HG03196 (cell line): Measurements from ENCODE around the gene TAS2R38.
"Not testable (repeated sequence)": the region's sequence is repeated elsewhere in the genome, so short reads cannot be mapped to it uniquely, and the experiment has no call there.

Source experiments
- ATAC-seq: cut with Tn5 transposase; IDR thresholded peaks from one replicate; pipeline ENCODE4 v1.9.1; 2021; ENCODE audit not compliant: unreplicated experiment

The TAS2R38 gene

DNA sequence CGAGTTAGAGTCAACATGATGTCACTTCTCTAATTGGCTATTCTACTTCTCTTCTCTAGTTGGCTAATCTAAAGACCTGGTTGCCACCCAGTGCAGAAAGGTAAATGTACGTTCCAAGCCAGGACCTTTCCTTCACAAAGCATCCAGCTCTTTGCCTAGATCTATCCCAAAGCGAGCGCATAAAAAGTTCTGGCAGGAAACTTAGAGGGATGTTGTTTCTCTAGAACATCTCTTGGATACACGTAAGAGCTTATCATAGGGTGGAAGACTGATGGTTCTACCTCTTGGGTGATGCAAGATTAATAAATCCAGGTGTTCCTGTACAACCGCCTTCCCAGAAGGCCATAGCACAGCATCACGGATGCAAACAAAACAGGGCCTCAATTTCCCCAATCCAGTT is at the start of gene TAS2R38:
Gene TAS2R38, minus strand, starts transcription at position 101 of the 400 bp plus-strand sequence. Its CDS starts 84 bp downstream, at position 17.
- ATAC-seq = no peak

DNA sequence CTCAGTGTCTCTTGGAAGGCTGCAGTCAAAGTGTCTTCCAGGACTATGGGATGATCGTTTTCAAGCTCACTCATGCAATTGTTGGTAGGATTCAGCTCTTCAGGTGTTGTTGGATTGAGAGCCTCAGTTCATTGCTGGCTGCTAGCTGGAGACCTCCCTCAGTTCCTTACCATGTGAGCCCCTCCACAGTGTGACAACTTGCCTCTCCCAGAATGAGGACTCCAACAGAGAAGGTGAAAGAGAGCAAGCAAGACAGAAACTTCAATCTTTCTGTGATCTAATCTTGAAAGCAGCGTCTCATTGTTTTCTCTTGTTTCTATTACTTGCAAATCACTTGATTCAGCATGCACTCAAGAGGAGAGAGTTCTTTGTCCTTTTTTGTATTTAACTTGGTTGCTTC is 44.6 kb upstream of the TAS2R38 start:
- ATAC-seq = no peak

DNA sequence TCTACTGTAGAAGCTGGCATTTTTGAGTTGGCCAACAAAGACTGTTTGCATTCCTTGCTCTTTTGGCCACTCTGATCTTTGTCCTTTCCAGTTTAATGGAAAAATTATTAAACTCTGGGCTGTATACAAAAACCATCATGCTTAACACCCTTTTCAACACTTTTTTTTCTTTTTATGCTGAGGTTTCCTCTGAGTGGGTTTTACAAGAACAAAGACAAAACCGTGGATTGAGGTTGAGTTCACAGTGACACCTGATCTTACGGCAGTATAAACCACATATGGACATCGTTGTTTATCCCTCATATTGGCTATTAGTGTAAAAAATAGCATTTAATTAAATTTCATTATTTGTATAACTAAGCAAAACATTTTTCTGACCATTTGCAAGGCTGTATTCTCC is 43.9 kb upstream of the TAS2R38 start:
- no peak for ATAC-seq

DNA sequence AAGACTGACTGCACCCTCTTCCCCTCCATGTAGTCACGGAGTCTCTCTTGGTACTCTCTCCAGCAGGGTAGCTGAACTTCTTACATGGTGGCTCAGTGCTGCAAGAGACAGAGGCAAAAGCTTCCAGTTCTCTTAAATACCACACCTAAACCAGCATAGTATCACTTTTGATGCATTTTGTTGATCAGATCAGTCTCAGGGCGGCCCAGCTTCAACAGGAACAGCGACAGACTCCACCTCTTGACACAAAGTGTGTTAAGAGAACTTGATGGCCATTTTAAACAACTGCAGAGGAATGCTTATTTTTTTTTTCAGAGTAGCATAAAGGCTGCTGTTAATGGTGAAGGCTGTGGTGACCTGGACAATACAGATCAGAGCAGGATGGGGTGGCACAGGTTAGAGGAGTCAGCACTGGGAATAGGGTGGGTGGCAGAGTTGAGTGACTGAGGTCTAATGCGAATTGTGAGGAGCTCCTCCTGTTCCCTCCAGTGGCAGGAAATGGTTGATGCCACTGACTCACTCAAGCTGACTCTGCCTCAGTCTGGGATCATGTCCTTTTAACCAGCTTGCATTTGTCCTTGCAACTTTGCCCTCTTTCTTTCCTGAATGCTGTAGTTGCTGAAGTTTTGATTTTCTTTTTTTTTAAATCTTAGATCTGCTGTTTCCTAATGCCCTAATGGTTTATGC is 39.4 kb upstream of the TAS2R38 start:
- ATAC-seq = no peak

DNA sequence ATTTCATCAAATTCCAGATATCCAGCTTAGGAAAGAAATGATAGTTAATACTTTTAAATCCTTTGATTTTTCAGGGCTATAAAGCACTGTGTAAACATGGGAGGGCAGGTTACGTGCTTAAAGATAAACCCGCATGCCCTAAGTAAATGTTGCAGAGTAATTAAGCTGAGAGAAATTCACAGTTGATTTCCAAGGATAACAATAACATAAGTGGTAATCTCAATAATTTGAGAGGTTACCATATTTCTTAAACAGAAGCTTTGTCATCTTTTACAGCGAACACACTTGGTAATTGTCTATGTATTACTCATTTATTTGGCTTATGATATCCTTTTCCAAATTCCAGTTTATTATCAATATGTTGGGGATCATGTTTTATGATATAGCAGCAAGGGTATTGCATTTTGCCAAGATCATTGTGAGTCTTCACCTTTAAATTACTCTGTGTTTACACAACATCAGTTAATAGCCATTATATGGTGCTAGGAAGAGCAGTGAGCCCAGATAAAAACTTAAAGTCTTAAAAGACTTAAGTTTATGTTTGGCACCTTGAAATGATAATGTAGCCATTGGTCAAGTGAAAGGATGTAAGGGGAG is 37.5 kb upstream of the TAS2R38 start:
- no peak for ATAC-seq

DNA sequence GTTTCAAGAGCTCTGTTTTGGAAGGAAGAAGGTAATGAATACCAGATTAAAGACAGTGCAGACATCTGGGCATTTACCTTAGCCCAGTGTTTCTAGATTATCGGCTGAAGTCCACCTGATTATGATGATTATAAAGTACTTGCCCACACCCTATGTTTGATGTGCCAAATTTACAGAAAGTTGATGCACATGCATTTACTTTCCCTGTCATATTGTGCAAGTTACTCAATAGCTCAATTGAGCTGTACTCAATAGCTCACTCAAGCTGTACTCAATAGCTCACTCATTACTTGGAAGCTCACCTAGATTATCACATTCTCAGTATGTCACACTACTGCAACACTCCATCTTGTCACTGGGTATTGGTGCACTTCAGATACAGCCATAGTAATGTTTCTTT is 35.6 kb upstream of the TAS2R38 start:
- no peak for ATAC-seq

DNA sequence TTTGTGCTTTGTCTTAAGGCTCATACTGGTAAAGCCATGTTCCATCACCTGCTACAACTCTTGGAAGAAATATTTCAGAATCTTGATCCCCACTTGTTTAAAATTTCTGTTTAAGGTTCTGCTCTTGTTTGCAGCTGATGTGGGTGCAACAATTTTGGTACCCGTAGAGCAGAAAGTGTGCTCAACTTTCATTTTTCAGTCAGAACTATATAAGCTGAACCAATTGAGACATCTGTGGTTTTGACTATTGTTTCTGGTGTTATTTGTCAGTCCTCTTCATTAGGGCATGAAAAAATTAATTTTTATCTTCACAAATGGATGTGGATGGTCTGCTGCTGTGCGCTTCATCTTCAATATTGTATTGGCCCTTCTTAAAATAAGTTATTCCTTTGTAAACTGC is 33.0 kb upstream of the TAS2R38 start:
- no peak for ATAC-seq

DNA sequence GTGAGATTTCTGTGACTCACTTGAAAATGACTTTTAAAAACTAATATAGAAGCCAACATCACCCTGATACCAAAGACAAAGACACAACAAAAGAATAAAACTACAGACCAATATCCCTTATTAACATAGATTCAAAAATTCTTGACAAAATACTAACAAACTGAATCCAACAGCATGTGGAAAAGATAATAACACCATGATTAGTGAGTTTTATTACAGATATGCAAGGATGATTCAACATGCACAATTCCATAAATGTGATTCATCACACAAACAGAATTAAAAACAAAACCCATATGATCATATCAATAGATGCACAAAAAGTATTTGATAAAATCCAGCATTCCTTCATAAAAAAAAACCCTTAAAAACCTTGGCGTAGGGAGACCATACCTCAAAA is 28.6 kb upstream of the TAS2R38 start:
- no peak for ATAC-seq

DNA sequence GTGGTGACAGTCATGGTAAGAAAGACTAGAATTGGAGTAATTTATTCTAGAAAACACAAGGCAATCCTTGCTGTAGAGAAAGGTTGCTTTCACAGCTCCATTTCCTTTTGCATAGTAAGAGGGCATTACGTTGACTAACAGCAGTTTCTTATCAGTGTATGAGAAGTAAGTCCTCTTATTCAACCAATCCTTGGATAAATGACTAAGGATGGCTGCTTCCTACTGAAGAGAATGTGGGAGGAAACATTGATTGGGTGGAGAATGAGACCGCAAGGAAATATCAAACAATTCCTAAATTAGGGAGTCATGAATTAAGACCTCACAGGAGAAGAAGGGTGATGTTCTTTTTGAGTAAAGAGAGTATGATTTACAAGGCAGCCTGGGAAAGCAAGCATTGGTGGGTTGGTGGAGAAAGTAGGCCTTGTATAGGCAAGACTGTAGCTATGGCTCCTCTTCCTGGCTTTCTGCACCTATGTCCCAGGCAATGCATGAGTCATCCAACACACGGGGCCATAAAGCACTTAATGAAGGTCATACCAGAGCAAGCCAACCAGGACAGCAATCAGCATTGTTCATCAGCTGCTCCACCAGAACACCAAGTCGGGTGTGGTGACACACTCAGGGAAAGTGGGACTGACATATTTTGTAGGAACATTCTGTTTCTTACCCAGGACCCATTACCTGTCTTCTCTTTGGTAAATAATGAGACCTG is 27.7 kb upstream of the TAS2R38 start:
- no peak for ATAC-seq

DNA sequence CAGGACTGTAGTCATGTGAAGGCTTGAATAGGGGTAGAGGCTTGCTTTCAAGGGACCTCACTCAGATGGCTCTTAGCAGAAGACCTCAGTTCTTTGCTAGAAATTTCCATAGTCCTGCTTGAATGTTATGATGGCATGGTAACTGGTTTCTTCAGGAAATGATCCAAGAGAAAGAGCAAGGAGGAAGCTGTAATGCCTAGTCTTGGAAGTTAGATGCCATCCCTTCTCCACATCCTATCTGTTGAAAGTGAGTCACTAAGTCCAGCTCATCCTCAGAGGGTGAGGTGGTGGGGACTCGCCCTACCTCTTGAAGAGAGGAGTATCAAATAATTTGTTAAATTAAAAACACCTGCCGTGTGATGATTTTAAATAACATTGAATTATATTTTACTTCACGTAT is 26.7 kb upstream of the TAS2R38 start:
- ATAC-seq = no peak

DNA sequence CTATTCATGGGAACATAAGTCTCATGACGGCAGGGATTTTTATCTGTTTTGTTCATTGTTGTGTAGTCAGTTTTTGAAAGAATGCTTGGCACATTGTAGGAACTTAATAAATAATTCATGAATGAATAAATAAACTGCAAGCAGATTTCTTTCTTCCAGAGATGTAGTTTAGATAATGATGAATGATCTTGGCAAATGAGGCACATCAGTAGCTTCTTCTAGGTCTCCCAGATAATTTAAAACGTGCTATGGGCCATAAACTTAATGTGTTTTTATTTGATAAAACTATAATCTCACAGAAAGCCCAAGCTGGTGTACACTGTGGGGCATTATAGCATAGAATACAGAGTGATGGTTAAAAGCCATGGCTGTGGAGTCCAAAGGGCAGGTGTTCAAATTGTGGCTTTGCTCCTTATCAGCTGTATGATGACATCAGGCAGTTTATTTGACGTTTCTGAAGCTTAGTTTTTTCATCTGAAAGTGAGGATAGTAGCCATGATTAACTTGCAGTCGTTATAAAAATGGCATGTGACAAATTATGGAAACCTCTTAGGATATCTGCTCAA is 25.6 kb upstream of the TAS2R38 start:
- no peak for ATAC-seq

DNA sequence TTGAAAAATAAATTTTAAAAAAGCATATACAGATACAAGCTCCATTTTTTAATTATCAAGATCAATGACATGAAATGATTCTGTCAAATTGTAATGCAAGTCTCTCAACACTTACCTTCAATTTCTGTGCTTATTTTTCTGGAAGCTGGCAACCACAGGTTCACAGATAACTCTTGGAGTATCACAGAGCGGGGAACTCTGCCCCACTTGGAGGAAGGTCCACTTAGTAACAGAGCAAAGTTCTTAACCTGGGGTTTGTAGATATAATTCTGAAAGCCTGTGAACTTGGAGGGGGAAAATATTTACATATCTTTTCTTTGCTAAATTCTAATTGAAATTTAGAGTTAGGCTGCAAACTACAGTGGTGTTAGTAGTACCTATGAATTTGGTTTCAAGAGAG is 19.8 kb upstream of the TAS2R38 start:
- no peak for ATAC-seq

DNA sequence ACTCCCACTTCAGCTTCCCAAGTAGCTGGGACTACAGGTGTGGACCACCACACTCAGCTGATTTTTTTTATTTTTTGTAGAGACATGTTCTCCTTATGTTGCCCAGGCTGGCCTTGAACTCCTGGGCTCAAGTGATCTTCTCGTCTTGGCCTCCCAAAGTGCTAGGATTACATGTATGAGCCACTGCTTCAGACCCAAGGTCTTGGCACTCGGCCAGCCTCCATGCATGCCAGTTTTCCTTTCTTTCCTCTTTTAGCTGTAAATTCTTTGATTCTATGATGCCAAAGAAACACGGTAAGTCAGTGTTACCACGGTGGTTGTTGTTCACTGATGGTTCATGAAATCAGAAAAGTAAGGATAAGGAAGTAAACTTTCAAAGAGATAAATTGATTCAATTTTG is 19.1 kb upstream of the TAS2R38 start:
- no peak for ATAC-seq

DNA sequence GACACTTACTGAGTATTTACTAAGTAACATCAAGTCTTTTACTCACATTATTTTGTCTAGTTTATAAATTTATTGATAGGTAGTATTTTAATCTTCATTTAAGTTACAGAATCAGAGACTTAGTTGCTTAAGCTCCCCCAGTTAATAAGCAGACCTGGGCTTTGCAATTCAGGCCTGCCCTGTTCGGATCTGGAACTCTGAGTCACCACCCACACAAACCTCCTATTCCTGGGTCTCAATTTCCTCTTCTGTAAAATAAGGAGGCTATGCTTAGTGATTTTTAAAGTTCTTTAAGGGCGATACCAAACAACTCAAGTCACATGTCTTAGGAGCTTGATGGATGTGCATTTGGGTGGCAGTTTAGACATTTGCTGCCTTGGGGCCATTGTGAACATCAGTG is 18.6 kb upstream of the TAS2R38 start:
- ATAC-seq = no peak

DNA sequence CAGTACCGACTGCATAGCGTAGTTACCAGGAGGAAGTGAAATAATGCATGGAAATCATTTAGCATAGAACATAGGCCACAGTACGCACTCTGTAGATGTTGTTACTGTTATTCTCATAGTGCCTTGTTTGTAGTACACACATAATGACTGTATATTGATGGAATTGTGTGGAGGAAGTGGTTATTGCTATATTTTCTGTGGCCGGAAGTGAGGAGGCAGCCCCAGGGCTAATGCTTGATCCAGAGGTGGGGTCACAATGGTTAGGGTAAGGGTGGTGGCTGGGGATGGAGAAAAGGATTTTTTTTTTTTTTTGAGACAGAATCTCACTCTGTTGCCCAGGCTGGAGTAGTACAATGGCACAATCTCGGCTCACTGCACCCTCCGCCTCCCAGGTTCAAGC is 17.6 kb upstream of the TAS2R38 start:
- no peak for ATAC-seq

DNA sequence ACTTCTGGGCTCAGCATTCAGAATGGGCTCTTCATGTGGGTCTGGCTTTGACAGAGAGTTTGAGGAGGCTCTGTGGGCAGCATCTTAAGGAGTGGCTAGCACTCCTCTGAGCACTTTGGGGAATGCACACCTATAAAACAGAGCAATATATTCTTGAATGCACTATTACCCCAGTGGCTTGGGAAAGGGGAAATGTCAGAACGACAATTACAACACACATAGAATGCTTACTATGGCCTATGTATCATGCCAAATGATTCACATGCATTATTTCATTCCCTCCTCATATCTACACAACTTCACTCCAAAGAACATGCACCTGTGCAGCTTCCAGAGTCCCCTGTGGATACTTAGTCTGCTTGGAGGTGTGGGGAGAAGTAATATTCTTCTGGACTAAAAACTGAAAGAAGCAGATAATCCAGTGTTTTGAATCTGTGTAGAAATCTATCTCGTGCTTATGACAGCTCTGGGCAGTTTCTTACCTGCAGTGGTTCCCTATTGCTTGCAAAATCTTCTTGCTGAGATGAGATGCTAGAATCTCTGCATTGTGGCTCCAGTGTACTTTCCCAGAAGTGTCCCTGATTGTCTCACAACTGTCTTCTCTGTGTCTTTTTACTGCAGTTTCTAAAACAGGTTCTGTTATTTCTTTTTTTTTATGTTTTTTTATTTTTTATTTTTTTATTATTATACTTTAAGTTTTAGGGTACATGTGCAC is 16.6 kb upstream of the TAS2R38 start:
- ATAC-seq = no peak

DNA sequence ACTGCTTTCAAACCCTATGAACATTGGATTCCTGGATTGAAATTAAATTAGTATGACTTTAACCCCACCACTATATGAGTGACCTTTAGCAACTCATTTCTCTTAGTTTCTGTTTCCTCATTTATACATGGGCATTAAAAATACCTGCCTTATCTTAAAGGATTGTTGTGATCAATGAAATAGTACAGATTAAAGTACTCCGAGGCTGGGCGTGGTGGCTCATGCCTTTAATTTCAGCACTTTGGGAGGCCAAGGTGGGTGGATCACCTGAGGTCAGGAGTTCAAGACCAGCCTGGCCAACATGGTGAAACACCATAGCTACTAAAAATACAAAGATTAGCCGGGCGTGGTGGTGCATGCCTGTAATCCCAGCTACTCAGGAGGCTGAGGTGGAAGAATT is 14.2 kb upstream of the TAS2R38 start:
- not testable (repeated sequence) for ATAC-seq

DNA sequence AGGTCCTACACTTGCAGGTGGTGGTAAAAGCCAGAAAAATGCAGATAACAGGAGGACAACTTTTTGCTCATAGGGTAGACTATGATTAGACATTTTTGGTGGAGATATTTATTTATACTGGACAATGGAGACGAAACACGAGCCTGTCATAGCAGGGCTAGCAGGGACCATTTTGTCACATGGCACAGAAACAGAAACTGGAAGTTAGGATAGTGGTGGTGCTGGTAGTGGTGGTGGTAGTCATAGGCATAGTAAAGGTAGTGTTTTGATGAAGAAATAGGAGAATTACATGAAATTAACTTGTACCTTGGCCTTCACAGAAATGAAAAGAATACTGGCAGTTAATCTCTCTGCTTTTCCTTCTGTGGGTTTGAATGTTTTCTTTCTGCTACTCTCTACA is 13.3 kb upstream of the TAS2R38 start:
- ATAC-seq = no peak

DNA sequence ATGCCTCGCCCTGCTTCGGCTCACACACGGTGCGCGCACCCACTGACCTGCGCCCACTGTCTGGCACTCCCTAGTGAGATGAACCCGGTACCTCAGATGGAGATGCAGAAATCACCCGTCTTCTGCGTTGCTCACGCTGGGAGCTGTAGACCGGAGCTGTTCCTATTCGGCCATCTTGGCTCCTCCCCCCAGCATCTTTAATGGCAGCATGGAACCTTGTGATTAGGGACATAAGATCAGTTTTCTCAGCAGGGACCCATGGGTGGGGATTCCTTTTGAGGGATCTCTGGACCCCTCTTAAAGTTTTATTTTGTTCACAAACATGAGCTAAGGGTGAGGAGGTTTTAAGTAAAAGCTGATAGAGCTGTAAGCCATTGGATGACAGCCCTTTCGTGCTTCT is 12.4 kb upstream of the TAS2R38 start:
- ATAC-seq = not testable (repeated sequence)

DNA sequence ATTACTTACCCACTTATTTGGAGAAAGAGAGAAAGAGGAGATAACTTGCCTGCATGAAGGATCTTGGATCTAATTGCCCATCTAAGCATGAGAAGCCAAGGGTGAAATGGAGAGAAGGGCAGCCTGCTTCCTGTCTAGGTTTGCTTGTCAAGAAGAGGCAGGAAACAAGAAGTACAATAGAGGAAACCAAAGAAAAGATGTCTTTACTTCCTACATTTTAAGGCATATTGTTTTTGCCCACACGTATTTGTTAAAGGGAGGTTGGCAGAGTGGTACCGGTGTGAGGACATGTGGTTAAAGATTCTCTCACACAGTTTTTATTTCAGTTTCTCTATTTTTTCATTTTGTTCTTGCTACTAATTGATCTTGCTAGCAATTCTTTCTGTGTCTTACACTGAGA is 6.0 kb upstream of the TAS2R38 start:
- no peak for ATAC-seq

DNA sequence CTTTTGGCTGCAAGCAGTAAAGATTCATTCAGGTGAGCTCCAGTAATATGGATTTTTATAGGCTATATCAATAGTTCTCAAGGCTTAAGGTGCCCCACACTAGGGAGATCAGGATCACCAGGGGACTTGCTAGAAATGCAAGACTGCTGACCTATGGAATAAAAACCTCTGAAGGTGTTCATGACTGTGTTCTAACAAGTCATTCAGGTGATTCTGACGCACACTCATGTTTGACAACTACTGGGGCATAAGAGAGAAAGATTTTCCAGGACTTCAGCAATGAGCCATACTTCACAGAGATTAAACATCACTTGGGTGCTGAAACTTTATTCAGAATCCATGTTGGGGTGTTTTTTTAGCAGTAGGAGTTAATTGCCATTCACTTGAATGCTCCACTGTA is 4.8 kb upstream of the TAS2R38 start:
- ATAC-seq = no peak
